Measurements from ENCODE around the gene CALN1. TPM values are rescaled to one million over a fixed set of nuclear protein-coding genes. Genes with fewer than 3 reads are reported as not detected.
"Not testable (repeated sequence)": the region's sequence is repeated elsewhere in the genome, so short reads cannot be mapped to it uniquely, and the experiment has no call there.

The CALN1 gene
- total RNA-seq, 2 experiments from 2014 or later, result not detected

DNA sequence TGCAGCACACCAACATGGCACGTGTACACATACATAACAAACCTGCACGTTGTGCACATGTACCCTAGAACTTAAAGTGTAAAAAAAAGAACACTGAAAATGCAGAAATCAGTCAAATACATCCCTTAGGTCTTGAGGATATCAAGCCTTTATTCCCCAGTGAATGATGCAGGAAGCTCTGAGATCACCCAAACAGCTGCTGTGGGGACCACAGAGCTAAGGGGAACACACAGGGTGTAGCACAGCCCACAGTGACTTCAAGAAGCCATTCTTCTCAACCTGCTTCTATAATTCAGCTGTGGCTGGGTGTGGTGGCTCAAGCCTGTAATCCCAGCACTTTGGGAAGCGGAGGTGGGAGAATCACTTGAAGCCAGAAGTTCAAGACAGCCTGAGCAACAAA is 314.9 kb downstream of the CALN1 start:
- Mint-ChIP-seq H3K4me3 (no peak overlapping the region), H3K27ac (no peak overlapping the region), H3K4me1 (ENCODE audit: low read depth) (no peaks in the 10 kb centered on the region), H3K27me3 (ENCODE audit: low read depth) (no peaks in the 10 kb centered on the region), H3K36me3 (ENCODE audit: low read depth) (no peaks in the 10 kb centered on the region), H3K9me3 (ENCODE audit: insufficient read depth) (peaks cover 11% of the 10 kb centered on the region)
- no peak for ATAC-seq
- DNase-seq, result no peak
- POLR2A ChIA-PET, result no interaction called here
- CTCF ChIA-PET, result no interaction called here

DNA sequence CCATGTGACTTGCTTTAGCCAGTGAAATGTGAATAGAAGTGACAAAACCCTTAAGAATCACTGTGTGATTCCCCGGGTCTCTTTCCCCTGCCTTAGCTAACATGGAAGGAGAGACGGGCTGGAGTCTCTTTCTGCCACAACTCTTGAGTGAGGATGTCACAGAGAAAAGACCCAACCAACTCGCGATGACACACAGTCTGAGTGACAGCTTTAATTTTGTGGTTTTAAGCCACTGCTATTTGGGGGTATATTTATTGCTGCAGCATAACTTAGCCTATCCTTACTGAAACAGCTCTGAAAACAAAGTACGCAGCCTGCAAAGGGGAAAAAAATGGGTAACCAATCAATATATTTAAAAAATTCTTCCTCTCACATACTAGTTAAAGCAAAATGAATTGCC is 319.4 kb downstream of the CALN1 start:
- CTCF ChIA-PET, result no interaction called here
- H3K27ac Mint-ChIP-seq, result no peak overlapping the region
- no peak for ATAC-seq
- H3K4me3 Mint-ChIP-seq, result no peak overlapping the region
- no peak for DNase-seq
- POLR2A ChIA-PET, result no interaction called here
- no peaks in the 10 kb centered on the region for H3K27me3 Mint-ChIP-seq (ENCODE audit: low read depth)
- peaks cover 5% of the 10 kb centered on the region for H3K9me3 Mint-ChIP-seq (ENCODE audit: insufficient read depth)
- H3K4me1 Mint-ChIP-seq (ENCODE audit: low read depth), result no peaks in the 10 kb centered on the region
- H3K36me3 Mint-ChIP-seq (ENCODE audit: low read depth), result no peaks in the 10 kb centered on the region

DNA sequence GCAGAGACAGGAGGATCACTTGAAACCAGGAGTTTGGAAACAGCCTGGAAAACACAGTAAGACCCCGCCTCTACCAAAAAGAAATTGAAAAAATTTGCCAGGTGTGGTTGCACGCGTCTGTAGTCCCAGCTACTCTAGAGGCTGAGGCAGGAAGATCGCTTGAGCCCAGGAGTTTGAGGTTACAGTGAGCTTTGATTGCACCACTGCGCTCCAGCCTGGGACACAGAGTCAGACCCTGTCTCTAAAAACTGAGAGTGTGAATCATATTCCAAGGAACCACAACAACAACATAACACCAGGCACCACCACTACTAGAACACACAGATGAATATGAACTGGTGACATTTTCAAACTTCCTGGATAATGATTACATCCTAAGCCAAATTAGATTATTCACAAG is 324.2 kb downstream of the CALN1 start:
- DNase-seq (no peak), ATAC-seq (no peak)
- no peak overlapping the region for H3K27ac Mint-ChIP-seq
- H3K4me3 Mint-ChIP-seq, result no peak overlapping the region
- no peaks in the 10 kb centered on the region for H3K27me3 Mint-ChIP-seq (ENCODE audit: low read depth)
- ChIA-PET CTCF (no interaction called here), POLR2A (interaction anchor here (0.6 kb wide), 1 partner anchor 84 kb away, joined by 3 read pairs; no protein-coding TSS in a partner anchor)
- H3K4me1 Mint-ChIP-seq (ENCODE audit: low read depth), result no peaks in the 10 kb centered on the region
- peaks cover 3% of the 10 kb centered on the region for H3K9me3 Mint-ChIP-seq (ENCODE audit: insufficient read depth)
- H3K36me3 Mint-ChIP-seq (ENCODE audit: low read depth), result no peaks in the 10 kb centered on the region

DNA sequence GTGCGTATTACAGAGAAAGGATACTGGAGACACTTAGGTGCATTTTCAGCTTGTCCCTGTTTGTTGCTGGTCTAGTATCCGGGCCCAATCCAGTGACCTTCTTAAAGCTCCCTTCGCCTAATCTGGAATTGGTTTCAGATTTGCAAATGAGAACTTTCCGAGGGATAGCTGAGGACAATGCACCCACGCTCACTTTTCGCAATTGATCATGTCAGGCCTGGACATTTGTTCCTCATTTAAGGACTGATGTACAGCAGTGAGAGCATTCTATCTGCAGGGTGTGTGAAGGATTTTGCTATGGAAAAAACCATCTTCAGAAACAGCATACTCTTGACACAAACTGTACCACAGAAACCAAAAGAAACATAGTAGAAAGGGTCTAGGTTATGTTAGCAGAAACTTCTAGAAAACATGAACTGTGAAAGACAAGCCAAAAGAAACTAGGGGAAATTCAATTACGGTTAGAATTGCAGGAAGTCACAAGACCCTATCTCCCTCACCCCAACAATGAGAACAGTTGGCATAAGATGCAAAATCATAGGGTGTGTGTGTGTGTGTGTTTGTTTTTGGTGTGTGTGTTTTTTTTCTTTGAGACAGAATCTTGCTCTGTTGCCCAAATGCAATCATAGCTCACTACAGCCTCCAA is 331.1 kb downstream of the CALN1 start:
- Mint-ChIP-seq H3K9me3 (ENCODE audit: insufficient read depth) (no peaks in the 10 kb centered on the region), H3K4me3 (no peak overlapping the region), H3K4me1 (ENCODE audit: low read depth) (no peaks in the 10 kb centered on the region), H3K27me3 (ENCODE audit: low read depth) (no peaks in the 10 kb centered on the region), H3K36me3 (ENCODE audit: low read depth) (no peaks in the 10 kb centered on the region), H3K27ac (no peak overlapping the region)
- DNase-seq (no peak), ATAC-seq (no peak)
- ChIA-PET POLR2A (no interaction called here), CTCF (no interaction called here)

DNA sequence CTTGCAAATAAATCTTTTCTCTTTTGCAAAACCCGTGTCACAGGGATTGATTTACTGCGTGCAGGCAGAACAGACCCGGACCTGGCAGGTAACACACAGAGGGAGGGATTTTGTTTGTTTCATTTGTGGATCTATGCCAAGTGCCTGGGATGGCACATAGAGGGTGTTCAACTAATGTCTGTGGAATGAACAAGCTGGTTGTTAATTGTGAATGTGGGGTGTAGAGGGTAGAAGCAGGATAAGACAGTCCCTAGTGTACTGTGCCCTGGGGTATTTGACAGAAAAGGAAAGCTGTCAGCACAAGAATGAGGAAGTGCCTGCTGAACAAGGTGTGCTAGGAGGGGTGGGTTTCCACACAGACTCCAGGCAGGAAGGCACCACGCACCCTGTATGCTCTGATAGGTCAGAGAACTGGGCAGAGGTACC is 331.8 kb downstream of the CALN1 start:
- Mint-ChIP-seq H3K27me3 (ENCODE audit: low read depth) (no peaks in the 10 kb centered on the region), H3K9me3 (ENCODE audit: insufficient read depth) (no peaks in the 10 kb centered on the region), H3K36me3 (ENCODE audit: low read depth) (no peaks in the 10 kb centered on the region), H3K4me3 (no peak overlapping the region), H3K4me1 (ENCODE audit: low read depth) (no peaks in the 10 kb centered on the region), H3K27ac (no peak overlapping the region)
- no peak for ATAC-seq
- no peak for DNase-seq
- ChIA-PET CTCF (no interaction called here), POLR2A (no interaction called here)

DNA sequence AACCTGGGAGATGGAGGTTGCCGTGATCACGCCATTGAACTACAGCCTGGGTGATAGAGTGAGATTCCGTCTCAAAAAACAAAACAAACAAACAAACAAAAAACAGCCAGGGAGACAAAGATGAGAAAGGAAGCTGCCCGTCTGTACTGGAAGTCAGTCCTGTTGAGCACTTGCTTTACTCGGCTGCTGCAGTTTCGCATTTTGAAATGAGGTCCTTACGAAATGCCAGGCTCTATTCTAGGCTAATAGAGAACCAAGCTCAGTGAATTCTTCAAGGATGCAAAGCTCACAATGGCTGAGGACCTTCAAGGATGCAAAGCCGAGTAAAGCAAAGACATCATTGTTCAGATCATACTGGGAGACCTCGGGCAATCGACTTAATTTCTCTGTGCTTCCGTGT is 333.3 kb downstream of the CALN1 start:
- Mint-ChIP-seq H3K27ac (no peak overlapping the region), H3K27me3 (ENCODE audit: low read depth) (no peaks in the 10 kb centered on the region), H3K9me3 (ENCODE audit: insufficient read depth) (peaks cover 3% of the 10 kb centered on the region), H3K4me1 (ENCODE audit: low read depth) (no peaks in the 10 kb centered on the region), H3K36me3 (ENCODE audit: low read depth) (no peaks in the 10 kb centered on the region), H3K4me3 (no peak overlapping the region)
- ATAC-seq (no peak), DNase-seq (no peak)
- CTCF ChIA-PET, result no interaction called here
- POLR2A ChIA-PET, result no interaction called here

DNA sequence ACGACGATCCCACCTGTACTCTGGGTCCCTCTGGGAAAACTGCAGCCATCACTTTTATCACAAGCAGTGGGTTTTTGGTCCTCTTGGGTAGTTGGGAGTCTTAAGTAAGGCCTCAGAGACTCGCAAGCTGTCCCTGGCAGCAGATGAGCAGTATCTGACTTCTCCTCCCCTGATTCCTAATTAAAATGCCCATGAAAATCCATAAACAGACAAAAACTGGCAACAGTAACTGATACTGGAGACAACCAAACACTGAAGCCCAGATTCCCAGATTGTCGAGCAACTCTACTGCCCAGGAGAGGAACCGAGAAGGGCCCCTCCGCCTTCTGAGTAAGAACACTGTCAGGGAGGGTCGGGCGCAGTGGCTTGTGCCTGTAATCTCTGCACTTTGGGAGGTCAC is 333.8 kb downstream of the CALN1 start:
- Mint-ChIP-seq H3K4me3 (no peak overlapping the region), H3K27me3 (ENCODE audit: low read depth) (no peaks in the 10 kb centered on the region), H3K36me3 (ENCODE audit: low read depth) (no peaks in the 10 kb centered on the region), H3K27ac (no peak overlapping the region), H3K4me1 (ENCODE audit: low read depth) (no peaks in the 10 kb centered on the region), H3K9me3 (ENCODE audit: insufficient read depth) (peaks cover 3% of the 10 kb centered on the region)
- DNase-seq (no peak), ATAC-seq (no peak)
- CTCF ChIA-PET, result no interaction called here
- POLR2A ChIA-PET, result no interaction called here

DNA sequence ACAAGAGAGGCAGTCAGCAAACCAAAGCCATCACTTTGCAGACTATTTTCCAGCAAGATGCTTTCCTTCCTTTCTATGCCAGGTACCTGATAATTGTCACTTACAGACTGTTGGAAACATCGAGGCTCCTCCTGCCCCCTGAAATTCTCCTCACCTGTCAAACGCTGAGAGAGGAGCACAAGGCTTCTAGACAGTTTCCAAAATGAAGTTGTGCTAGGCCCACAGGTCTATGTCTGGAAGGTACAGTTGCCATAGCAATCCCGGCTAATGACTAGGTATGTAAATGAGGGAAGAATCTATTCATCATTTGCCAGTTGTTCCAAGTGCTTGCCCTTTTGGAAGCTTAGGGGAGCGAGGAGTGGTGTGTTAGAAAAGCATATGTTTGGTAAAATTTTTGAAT is 334.4 kb downstream of the CALN1 start:
- H3K36me3 Mint-ChIP-seq (ENCODE audit: low read depth), result no peaks in the 10 kb centered on the region
- H3K27ac Mint-ChIP-seq, result no peak overlapping the region
- H3K4me1 Mint-ChIP-seq (ENCODE audit: low read depth), result no peaks in the 10 kb centered on the region
- no peak for ATAC-seq
- H3K27me3 Mint-ChIP-seq (ENCODE audit: low read depth), result no peaks in the 10 kb centered on the region
- no peak for DNase-seq
- H3K4me3 Mint-ChIP-seq, result no peak overlapping the region
- H3K9me3 Mint-ChIP-seq (ENCODE audit: insufficient read depth), result peaks cover 3% of the 10 kb centered on the region
- CTCF ChIA-PET, result no interaction called here
- POLR2A ChIA-PET, result no interaction called here

DNA sequence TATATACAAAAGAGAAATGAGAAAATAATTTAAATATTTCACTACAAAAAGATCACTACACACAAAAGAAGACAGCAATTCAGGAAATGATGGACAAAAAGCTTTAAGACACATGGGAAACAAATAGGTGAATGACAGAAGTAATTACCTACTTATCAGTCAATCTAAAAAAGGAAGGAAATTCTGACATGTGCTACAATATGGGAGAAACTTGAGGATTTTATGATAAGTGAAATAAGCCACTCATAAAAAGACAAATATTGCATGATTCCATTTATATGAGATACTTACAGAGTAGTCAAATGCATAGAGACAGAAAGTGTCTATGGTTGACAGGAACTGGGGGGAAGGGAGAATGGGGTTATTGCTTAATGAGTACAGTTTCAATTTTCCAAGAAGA is 339.2 kb downstream of the CALN1 start:
- DNase-seq (no peak), ATAC-seq (no peak)
- POLR2A ChIA-PET, result no interaction called here
- Mint-ChIP-seq H3K4me3 (no peak overlapping the region), H3K4me1 (ENCODE audit: low read depth) (no peaks in the 10 kb centered on the region), H3K9me3 (ENCODE audit: insufficient read depth) (peaks cover 9% of the 10 kb centered on the region), H3K36me3 (ENCODE audit: low read depth) (no peaks in the 10 kb centered on the region), H3K27me3 (ENCODE audit: low read depth) (no peaks in the 10 kb centered on the region), H3K27ac (no peak overlapping the region)
- CTCF ChIA-PET, result no interaction called here

DNA sequence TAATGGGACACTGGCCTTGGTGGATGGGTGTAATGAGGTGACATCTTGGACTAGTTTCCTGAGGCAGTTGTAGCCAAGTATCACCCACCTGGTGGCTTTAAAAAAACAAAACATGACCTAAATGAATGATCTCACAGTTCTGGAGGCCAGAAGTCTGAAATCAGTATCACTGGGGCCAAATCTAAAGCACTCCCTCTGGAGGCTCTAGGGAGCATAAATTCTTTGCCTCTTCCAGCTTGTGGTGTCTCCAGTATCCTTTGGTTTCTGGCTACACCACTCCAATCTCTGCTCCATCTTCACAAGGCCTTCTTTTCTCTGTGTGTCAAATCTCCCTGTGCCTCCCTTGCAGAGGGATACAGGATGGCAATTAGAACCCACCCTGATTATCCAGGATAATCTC is 342.9 kb downstream of the CALN1 start:
- ChIA-PET POLR2A (no interaction called here), CTCF (no interaction called here)
- no peak overlapping the region for H3K27ac Mint-ChIP-seq
- ATAC-seq, result no peak
- no peak for DNase-seq
- no peak overlapping the region for H3K4me3 Mint-ChIP-seq
- H3K9me3 Mint-ChIP-seq (ENCODE audit: insufficient read depth), result peaks cover 9% of the 10 kb centered on the region
- H3K4me1 Mint-ChIP-seq (ENCODE audit: low read depth), result no peaks in the 10 kb centered on the region
- H3K36me3 Mint-ChIP-seq (ENCODE audit: low read depth), result no peaks in the 10 kb centered on the region
- no peaks in the 10 kb centered on the region for H3K27me3 Mint-ChIP-seq (ENCODE audit: low read depth)

DNA sequence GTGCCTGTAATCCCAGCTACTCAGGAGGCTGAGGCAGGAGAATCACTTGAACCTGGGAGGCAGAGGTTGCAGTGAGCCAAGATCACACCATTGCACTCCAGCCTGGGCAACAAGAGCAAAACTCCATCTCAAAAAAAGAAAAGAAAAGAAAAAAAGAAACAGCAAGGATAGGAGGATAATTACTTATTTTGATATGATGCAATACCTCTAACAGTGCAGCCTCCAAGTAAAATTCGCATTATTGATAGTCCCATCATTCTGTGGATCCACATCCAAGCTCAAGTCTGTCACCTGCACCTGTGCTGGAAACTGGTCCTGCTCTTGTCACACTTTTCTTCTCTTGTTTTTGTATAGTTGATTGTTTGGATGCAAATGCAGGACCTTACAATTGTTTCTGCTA is 346.4 kb downstream of the CALN1 start:
- H3K27ac Mint-ChIP-seq; H3K4me1 Mint-ChIP-seq (ENCODE audit: low read depth); CTCF ChIA-PET; POLR2A ChIA-PET; H3K9me3 Mint-ChIP-seq (ENCODE audit: insufficient read depth); DNase-seq; H3K36me3 Mint-ChIP-seq (ENCODE audit: low read depth); ATAC-seq; H3K4me3 Mint-ChIP-seq; H3K27me3 Mint-ChIP-seq (ENCODE audit: low read depth): not testable (repeated sequence)

DNA sequence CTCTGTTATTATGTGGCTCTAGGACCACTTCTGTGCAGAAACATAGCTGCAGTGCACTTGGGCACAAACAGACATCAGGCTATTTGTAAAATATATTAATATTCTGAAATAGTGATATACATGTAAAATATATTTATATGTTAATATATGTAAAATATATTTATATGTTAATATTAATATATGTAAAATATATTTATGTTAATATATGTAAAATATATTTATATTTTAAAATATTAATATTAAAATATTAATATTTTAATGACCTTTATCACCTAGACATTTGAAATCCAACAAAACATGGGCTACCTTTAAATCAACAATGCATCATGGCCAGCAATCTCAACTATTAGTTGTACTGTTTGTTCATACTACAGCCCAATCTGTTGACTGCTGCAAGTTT is 347.2 kb downstream of the CALN1 start:
- ChIA-PET POLR2A (no interaction called here), CTCF (no interaction called here)
- Mint-ChIP-seq H3K27ac (no peak overlapping the region), H3K27me3 (ENCODE audit: low read depth) (no peaks in the 10 kb centered on the region), H3K4me3 (no peak overlapping the region), H3K36me3 (ENCODE audit: low read depth) (no peaks in the 10 kb centered on the region), H3K4me1 (ENCODE audit: low read depth) (no peaks in the 10 kb centered on the region), H3K9me3 (ENCODE audit: insufficient read depth) (no peaks in the 10 kb centered on the region)
- no peak for ATAC-seq
- DNase-seq, result no peak

DNA sequence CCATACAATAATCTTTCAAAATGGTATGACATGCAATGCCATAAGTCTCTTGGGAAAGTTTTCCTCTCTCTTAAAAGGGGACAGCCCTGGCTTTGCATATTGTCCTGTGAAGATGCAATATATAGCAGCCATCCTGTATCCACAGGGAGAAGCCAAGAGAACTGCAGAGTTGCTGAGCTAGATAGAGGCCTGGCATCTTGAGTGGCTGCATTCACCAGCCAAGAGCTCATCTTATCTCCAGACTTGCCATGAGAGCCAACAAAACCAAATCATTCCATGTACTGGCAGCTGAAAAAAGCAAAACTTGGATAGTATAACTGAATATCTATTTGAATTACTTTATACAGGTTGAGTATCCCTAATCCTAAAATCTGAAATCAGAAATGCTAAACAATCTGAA is 348.8 kb downstream of the CALN1 start:
- H3K4me3 Mint-ChIP-seq, result no peak overlapping the region
- CTCF ChIA-PET, result no interaction called here
- ATAC-seq, result no peak
- H3K9me3 Mint-ChIP-seq (ENCODE audit: insufficient read depth), result no peaks in the 10 kb centered on the region
- H3K27me3 Mint-ChIP-seq (ENCODE audit: low read depth), result no peaks in the 10 kb centered on the region
- no peaks in the 10 kb centered on the region for H3K36me3 Mint-ChIP-seq (ENCODE audit: low read depth)
- POLR2A ChIA-PET, result no interaction called here
- no peak for DNase-seq
- no peak overlapping the region for H3K27ac Mint-ChIP-seq
- no peaks in the 10 kb centered on the region for H3K4me1 Mint-ChIP-seq (ENCODE audit: low read depth)

Measured in activated CD8-positive, alpha-beta T cell treated with anti-CD3 and anti-CD28 coated beads, Interleukin-2, amount 10 ng/mL, durations not matched to agents 7 days and 5 days (primary cell).